GM18867 (cell line): Measurements from ENCODE around the gene BRIP1.
A peak's percentile ranks its signal among the peaks of the same experiment; 100 is the strongest.
"Not testable (repeated sequence)": the region's sequence is repeated elsewhere in the genome, so short reads cannot be mapped to it uniquely, and the experiment has no call there.

Source experiments
- ATAC-seq: cut with Tn5 transposase; IDR thresholded peaks from one replicate; pipeline ENCODE4 v1.9.1; 2021; ENCODE audit warnings: mild to moderate bottlenecking, moderate library complexity; ENCODE audit not compliant: unreplicated experiment

Gene BRIP1

DNA sequence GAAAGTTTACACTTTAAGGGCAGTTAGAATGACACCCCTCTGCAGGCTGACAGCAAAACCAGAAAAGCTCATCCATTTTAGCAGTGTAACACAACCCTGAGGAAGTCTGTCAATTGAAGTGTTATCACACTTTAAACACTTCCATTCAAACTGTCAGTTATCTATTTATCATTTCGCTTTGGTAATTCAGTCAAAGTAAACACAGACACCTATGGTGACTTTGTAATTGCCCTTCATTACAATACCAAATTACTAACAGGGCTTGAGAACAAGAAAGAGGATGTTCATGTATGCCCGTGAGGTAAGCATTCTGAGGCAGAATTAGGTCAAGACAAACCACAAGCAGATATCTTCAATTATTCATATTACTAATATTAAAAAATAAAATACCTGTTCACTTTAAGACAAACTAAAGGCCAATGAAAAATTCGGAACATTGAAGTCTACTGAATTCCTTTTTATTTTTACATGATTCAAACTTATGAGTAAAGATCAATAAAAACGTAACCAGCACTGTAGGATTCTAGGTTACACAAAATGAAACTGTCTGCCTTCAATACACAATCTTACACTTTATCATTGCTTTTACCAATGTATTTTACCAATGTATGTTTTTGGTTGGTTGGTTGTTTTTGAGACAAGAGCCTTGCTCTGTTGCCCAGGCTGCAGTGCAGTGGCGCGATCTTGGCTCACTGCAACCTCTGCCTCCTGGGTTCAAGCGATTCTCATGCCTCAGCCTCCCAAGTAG is 57.1 kb downstream of the BRIP1 start:
- peak; percentile 58 for ATAC-seq

DNA sequence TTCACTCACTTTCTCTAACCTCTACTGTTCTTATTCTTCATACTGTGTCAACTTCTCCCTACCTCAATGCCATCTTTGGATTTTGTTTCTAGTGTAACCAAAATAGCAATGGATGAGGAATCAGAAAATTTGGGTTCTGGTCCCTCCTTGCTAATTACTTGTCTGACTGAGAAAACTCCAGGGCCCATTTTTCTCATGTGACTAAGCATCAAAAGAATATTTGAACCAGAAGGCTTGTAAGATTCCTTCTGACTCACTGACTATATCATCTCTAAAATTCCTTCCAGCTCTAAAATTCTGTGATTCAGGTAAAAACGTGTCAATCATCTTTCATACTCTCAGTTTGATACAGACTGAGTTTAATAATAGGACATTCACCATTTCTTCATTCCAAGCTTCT is 57.9 kb downstream of the BRIP1 start:
- no peak for ATAC-seq

DNA sequence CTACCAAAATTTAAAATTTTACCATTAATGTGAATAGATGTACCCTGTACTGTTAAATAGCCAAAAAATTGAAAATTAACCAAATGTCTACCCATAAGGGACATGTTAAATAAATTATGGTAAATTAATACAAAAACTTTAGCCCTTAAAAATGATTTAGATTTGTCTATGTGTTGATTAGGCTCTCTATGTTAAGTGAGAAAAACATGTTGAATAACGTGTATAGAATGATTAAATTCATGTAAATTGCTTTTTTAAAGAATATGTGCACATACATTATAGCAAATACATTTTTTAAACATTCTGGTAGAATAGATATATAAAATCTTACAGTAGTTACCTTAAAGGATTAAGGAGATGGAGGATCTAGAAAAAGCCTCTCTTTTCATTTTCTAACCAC is 59.5 kb downstream of the BRIP1 start:
- ATAC-seq = no peak

DNA sequence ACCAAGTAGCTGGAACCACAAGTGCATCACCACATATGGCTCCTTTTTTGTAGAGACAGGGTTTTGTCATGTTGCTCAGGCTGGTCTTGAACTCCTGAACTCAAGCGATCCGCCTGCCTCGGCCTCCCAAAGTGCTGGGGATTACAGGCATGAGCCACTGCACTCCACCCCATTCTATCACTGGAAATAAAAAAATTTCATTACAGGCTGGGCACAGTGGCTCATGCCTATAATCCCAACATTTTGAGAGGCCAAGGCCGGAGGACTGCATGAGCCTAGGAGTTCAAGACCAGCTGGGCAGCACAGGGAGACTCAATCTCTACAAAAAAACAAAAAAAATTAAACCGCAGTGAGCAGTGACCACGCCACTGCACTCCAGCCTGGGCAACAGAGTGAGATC is 60.1 kb downstream of the BRIP1 start:
- no peak for ATAC-seq

DNA sequence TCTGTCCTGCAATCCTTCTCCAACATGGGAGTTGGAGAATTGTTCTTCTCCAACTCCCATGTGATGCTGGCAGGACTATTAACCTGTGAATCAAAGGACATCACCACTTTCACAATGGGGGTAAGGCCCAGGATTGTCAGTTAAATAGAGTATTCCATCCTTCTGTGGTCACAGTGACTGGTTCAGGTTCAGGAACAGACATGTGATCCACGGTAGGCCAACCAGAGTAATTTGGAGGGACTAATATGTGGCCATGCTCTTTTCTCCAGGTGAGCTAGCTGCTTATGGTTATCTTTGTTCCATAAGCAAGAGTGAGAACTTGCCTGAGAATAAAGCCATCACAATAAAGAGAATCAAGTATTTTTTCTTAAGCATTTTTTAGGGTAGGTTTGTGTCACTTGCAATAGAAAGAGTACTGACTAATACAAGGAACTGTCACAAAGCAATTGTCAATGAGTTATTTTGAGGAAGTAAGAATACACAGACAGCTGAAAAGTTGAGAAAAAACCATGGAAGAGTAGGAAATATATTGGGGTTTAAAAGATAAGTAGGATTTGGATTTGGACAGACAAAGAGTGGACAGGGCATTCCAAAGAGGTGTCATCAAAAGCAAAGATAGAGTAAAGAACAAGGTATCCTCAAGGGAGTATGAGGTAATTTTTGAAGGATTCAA is 63.4 kb downstream of the BRIP1 start:
- no peak for ATAC-seq

DNA sequence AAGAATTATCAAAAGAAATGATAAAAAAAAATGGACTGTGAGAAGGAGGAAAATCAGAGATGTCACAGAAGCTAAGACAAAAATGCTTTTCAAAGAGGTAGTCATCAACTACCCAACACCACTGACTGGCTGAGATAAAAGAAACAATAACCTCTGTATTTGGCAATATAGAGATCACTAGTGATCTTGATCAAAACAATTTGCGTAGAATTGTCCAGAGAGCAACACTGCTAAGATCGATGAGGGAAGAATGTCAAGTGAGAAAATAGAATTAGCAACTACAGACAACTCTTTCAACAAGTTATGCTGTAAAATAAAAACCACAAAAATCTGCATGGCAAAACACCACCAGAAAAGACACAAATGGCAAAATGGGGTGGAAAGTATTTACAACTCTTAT is 66.0 kb downstream of the BRIP1 start:
- ATAC-seq = no peak

DNA sequence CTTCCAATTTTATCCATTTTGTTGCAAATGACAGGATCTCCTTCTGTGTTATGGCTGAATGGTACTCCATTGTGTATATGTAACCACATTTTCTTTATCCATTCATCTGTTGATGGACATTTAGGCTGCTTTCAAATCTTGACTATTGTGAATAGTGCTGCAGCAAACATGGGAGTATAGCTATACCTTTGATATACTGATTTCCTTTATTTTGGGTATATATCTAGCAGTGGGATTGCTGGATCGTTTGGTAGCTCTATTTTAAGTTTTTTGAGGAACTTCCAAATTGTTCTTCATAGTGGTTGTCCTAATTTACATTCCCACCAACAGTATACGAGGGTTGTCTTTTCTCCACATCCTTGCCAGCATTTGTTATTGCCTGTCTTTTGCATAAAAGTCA is 67.8 kb downstream of the BRIP1 start:
- ATAC-seq = no peak

DNA sequence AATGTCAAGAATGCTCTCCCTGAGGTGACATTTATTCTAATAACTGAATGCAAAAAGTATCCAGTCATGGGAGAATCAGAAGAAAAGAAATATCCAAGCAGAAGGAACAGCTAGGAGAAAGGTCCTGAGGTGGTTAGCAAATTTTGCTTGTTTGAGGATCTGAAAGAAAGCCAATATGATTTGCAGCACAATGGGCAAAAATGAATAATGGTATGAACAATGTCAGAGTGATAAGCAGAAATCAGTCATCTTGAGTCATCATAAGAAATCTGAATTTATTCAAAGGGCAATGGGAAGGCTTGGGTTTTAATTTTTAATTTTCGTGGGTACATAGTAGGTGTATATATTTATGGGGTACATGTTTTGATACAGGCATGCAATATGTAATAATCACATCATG is 68.5 kb downstream of the BRIP1 start:
- ATAC-seq = no peak

DNA sequence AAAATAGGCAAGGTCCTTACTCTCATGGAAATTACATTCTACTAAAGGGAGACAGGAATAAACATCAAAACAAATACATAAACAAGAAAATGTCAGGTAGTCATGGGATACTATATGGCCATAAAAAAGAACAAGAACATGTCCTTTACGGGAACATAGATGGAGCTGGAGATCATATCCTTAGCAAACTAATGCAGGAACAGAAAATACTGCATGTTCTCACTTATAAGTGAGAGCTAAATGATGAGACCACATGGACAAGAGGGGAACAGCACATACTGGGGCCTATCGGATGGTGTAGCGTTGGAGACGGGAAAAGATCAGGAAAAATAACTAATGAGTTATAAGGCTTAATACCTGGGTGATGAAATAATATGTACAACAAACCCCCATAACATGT is 69.1 kb downstream of the BRIP1 start:
- no peak for ATAC-seq

DNA sequence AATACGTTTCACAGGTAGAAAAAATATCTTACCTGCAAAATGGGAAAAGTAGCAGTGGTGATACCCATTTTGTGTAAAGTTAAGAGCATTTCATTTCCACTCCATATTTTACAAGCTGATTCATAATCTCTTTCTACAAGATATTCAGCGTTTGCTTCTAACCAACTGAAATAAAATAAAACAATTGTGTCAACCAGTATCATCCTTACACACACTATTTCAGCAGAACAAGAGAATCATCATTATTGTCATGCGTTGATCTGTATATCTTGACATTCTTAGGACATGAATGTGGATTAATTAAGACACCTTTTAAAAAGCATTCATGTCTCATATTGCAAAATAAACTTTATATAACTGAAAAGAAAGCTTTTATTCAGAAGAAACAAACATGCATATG is 69.8 kb downstream of the BRIP1 start:
- ATAC-seq = no peak

DNA sequence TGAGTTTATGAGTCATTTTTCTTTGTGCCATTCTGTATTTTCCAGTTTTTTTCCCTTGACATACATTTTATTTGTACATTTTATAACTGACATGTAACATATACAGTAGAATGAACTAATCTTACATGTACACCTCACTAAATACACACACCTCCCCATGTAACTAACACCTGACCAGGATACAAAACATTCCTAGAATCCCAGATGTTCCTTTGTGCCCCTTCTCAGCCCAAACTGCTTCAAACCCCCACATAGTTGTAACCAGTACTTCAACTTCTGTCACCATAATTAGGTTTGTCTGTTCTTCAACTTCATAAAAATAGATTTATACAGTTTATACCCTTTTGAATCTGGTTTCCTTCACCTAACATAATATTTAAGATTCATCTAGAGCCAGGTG is 73.5 kb downstream of the BRIP1 start:
- no peak for ATAC-seq

DNA sequence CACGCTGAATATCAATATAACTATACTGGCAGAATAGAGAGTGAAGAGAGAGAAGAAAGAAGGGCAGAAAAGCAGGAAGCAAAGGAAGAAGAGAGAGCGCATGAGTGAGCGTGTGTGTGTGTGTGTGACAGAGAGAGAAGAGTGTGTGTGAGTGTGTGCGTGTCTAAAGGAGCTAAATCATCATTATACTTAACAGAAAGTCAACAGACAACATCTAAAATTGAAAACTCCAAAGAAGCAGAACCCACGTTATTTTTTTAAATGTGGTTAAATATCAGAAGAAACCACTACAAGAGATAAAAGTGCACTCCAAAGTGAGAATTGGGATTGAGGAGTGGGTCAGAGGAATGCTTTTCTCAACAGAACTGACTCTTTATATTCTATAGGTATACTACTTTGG is 77.2 kb downstream of the BRIP1 start:
- ATAC-seq = no peak

DNA sequence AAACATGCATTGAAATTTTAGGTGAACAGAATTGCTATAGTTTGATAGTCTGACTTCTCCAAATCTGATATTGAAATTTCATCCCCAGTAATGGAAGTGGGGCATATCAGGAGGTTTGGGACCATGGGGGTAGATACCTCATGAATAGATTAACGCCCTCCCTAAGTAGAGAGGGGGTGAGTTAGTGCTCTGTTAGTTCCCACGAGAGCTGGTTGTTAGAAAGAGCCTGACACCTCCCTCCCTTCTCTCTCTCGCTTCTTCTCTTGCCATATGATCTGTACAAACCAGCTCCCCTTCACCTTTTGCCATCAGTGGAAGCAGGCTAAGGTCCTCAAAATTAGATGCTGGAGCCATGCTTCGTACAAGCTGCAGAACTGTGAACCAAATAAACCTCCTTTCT is 78.8 kb downstream of the BRIP1 start:
- ATAC-seq = no peak

DNA sequence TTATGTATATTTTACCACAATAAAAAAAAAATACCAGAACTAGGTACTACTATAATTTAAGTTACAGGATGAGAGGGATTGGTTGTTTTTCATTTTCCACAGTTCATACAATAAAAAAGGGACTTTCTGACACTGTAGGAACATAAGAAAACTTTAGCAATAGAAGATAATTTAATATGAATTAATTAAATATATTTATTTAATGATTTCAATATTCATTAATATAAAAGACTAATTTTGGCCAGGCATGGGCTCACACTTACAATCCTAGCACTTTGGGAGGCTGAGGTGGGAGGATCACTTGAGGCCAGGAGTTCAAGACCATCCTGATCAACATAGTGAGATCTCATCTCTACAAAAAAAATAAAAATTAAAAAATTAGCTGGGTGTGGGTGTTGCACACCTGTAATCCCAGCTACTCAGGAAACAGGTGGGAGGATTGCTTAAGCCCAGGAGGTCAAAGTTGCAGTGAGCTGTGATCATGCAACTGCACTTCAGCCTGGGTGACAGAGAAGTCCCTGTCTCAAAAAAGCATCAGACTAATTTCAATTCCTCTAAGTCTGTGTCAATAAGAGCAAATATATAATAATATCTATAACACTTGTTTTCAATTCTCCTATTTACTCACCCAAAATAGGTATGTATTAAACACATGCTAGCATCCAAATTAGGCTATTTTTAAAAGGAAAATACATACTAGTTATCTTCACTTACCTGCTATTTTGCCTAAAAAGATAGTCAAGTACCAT is 79.6 kb downstream of the BRIP1 start:
- no peak for ATAC-seq

DNA sequence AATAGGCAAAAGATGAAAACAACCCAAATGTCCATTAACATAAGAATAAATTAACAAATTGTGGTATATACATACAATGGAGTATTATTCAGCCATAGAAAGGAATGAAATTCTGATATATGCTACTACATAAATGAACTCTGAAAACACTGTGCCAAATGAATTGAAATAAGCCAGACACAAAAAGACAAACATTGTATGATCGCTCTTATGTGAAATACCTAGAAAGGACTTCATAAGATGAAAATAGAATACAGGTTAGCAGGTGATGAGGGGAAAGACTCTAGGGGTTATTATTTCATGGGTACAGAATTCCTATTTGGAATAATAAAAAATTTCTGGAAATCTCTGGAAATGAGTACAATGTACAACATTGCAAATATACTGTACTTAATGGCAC is 80.2 kb downstream of the BRIP1 start:
- ATAC-seq = no peak

DNA sequence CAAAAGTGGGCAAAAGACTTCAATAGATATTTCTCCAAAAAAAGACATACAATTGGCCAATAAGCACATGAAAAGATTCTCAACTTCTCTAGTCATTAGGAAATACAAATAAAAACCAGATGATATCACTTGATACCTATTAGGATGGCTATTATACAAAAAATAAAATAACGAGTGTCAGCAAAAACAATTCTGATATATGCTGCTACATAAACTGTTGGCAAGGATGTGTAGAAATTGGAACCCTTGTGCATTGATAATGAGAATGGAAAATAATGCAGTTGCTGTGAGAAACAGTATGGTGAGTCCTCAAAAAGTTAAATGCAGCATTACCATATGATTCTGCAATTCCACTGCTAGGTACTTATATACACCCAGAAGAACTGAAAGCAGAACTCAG is 80.6 kb downstream of the BRIP1 start:
- no peak for ATAC-seq

DNA sequence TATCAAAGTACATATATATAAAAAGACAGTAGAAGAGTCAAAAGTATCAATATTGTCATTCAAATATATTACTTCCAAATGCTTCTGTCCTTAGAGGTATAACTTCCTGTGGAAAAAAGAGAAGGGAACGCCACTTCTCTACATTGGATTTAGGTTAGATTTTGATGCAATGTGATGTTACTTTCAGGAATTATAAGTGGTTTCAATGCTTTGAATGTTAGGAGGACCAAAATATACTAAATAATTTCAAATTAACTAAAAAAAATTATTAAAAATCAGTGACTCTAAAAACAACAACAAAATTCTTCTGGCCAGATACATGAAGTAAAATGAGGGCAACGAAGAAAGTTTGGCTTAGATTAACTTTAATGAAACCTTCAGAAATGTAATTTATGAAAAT is 88.0 kb downstream of the BRIP1 start:
- ATAC-seq = no peak

DNA sequence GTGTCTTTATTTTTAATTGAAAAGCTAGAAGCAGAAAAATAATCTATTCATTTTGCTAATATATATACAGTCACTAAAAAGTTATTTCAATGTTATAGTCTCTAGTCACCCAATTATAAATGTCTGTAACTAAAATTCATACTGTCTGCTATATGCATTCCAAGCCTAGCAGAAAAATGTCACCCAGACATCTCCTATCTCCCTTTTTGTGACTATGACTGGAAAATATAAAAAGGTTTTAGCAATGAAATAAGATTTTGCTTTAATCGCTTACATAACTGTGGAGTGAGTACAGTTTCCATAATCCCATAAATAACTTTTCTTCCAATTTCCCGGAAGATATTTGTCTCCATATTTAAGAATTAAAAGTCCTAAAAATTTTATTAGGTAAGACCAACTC is 88.6 kb downstream of the BRIP1 start:
- no peak for ATAC-seq

DNA sequence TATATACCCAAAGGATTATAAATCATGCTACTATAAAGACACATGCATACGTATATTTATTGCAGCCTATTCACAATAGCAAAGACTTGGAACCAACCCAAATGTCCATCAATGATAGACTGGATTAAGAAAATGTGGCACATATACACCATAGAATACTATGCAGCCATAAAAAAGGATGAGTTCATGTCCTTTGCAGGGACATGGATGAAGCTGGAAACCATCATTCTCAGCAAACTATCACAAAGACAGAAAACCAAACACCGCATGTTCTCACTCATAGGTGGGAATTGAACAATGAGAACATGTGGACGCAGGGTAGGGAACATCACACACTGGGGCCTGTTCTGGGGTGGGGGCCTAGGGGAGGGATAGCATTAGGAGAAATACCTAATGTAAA is 89.2 kb downstream of the BRIP1 start:
- ATAC-seq = not testable (repeated sequence)

DNA sequence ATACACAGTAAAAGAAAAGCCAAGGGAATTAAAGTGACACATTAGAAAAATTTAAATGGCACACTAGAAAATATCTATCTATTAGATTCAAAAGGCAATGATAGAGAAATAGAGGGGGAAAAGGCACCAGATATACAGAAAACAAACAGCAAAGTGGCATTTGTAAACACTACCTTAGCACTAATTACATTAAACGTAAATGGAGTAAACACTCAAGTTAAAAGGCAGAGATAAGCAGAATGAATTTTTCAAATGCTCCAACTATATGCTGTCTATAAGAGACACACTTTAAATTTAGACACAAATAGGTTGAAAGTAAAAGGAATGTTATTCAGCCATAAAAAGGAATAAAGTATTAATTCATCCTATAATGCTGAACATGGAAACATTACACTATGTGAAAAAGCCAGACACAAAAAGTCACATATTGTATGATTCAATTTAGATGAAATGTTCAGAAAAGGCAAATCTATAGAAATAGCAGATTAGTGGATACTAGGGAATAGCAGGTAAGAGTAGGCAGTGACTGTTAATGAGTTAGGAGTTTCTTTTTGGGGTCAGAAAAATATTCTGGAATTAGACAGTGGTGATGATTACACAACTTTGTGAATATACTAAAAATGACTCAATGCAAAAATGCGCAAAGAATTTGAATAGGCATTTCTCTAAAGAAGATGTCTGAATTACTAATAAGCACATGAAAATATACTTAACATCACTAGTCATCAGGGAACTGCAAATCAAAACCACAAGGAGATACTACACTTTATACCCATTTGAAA is 92.4 kb downstream of the BRIP1 start:
- ATAC-seq = no peak

DNA sequence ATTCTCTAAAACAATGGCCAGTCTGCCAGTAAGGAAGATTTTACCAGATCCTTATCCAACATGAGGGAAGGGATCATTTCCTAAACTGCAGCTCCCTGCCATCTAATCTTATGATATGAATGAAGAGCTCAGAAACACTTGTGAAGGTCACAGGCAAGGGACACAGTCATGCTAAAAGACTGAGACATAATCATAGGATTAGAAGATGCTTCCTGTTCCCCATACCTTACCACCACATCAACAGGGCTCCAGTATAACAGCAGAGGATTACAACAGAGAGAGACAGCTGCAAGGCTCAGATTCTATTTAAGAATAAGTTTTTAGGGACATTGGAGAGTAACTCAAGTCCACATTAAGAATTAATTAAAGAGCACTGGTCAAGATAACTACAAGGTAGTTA is 93.3 kb downstream of the BRIP1 start:
- no peak for ATAC-seq
